HCT116 (cell line): Measurements from ENCODE around the gene DKK2.

ENCODE experiments used
- EZH2 ChIP-seq: fragments of 200-600 bp; sonication (generic); IDR thresholded peaks from 2 replicates; pipeline ENCODE4 v1.6.1; 2017; ENCODE audit warnings: antibody characterized with exemption, mixed run types
- JUND ChIP-seq: IDR thresholded peaks from 2 replicates; pipeline ENCODE4 v1.6.1; 2012
- SIN3A ChIP-seq: IDR thresholded peaks from 2 replicates; pipeline ENCODE4 v1.6.1; 2012; ENCODE audit warnings: low read depth
- TCF7L2 ChIP-seq: IDR thresholded peaks from 2 replicates; pipeline ENCODE4 v1.7.0; 2011; ENCODE audit warnings: borderline replicate concordance, inconsistent platforms; ENCODE audit not compliant: insufficient read depth, insufficient read length; ENCODE audit errors: extremely low read depth
- TF ChIP-seq, protein P1 (sequence below), 3 experiments: fragments of 200-600 bp in 1 of 3; sonication (generic) in 1 of 3; IDR thresholded peaks in 2 of 3; conservative IDR thresholded peaks in 1 of 3; 2 replicates each; pipeline ENCODE4 v1.5.1; 2012 to 2017; ENCODE audit warnings: low read depth in 2 of 3, low read length in 2 of 3, antibody characterized with exemption in 1 of 3, borderline replicate concordance in 1 of 3, control low read depth in 1 of 3, mild to moderate bottlenecking in 1 of 3, mixed read lengths in 1 of 3, mixed run types in 1 of 3, moderate library complexity in 1 of 3; ENCODE audit not compliant: insufficient read depth in 1 of 3
- TF ChIP-seq, protein P2 (sequence below): IDR thresholded peaks from 2 replicates; pipeline ENCODE4 v1.6.1; 2012; ENCODE audit warnings: low read depth

DNA sequence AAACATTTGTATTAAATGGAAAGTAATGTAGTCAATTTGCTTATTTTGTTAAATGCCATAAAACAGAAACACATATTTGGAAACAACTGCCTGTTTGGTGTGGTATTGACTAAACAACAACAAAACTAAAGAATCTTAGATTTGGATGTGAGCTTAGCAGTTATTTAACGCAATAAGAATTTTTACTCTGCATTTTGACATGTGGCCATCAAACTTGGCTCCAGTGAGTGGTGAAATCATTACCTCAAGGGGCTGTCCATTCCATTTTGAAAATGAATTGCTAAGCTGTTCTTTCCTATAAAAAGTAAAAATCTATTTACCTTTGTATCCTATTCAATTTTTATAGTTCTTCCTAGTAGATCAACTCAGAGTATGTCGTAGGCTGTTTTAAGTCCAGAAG is 84.2 kb downstream of the DKK2 start:
- no peak for TF ChIP-seq SIN3A
- TF ChIP-seq EZH2, result no peak
- TF ChIP-seq TCF7L2, result no peak
- TF ChIP-seq, protein P1, sequence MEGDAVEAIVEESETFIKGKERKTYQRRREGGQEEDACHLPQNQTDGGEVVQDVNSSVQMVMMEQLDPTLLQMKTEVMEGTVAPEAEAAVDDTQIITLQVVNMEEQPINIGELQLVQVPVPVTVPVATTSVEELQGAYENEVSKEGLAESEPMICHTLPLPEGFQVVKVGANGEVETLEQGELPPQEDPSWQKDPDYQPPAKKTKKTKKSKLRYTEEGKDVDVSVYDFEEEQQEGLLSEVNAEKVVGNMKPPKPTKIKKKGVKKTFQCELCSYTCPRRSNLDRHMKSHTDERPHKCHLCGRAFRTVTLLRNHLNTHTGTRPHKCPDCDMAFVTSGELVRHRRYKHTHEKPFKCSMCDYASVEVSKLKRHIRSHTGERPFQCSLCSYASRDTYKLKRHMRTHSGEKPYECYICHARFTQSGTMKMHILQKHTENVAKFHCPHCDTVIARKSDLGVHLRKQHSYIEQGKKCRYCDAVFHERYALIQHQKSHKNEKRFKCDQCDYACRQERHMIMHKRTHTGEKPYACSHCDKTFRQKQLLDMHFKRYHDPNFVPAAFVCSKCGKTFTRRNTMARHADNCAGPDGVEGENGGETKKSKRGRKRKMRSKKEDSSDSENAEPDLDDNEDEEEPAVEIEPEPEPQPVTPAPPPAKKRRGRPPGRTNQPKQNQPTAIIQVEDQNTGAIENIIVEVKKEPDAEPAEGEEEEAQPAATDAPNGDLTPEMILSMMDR (IDR thresholded peaks at IDR 0.05 in 2 of 3, conservative IDR thresholded peaks at IDR 0.05 in 1 of 3; ENCODE audit: borderline replicate concordance in 1 of 3, insufficient read depth in 1 of 3, low read depth in 2 of 3, low read length in 2 of 3), result no peak
- no peak for TF ChIP-seq JUND
- TF ChIP-seq, protein P2, sequence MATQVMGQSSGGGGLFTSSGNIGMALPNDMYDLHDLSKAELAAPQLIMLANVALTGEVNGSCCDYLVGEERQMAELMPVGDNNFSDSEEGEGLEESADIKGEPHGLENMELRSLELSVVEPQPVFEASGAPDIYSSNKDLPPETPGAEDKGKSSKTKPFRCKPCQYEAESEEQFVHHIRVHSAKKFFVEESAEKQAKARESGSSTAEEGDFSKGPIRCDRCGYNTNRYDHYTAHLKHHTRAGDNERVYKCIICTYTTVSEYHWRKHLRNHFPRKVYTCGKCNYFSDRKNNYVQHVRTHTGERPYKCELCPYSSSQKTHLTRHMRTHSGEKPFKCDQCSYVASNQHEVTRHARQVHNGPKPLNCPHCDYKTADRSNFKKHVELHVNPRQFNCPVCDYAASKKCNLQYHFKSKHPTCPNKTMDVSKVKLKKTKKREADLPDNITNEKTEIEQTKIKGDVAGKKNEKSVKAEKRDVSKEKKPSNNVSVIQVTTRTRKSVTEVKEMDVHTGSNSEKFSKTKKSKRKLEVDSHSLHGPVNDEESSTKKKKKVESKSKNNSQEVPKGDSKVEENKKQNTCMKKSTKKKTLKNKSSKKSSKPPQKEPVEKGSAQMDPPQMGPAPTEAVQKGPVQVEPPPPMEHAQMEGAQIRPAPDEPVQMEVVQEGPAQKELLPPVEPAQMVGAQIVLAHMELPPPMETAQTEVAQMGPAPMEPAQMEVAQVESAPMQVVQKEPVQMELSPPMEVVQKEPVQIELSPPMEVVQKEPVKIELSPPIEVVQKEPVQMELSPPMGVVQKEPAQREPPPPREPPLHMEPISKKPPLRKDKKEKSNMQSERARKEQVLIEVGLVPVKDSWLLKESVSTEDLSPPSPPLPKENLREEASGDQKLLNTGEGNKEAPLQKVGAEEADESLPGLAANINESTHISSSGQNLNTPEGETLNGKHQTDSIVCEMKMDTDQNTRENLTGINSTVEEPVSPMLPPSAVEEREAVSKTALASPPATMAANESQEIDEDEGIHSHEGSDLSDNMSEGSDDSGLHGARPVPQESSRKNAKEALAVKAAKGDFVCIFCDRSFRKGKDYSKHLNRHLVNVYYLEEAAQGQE, result no peak
